ENCODE results near the gene HDAC4. TPM values are rescaled to one million over a fixed set of nuclear protein-coding genes. Genes with fewer than 3 reads are reported as not detected.

HDAC4 gene
- total and polyA plus RNA-seq, 4 donors, result 2.9 to 37.2 (median 4.4) TPM

DNA sequence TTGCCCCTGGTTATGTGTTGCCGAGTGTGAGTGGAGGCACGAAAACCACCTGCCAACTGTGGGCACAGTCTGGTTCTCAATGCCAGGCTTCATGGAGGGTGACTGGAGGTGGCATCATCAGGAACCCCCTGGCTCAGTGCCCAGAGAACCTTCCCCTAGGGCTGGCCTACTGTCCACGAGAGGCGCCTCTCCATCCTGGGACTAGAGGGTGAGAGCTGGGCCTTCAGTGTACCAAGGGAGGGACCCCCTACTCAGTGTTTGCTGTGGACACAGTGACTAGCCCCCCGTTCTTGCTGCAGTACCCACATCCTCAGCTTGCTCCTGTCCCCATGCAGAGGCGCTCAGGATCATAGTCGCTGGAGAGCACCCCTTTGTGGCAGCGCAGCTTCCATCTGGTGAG lies 202.6 kb downstream of the HDAC4 start:
- H3K9me3 ChIP-seq (ENCODE audit: control insufficient read depth in 4 of 4, low read length in 3 of 4), result no peaks in the 10 kb centered on the region
- no peak for DNase-seq (ENCODE audit: low spot score)
- no peak overlapping the region for H3K4me3 ChIP-seq (ENCODE audit: low read depth in 1 of 3, low read length in 3 of 3)
- TF ChIP-seq SP1 (IDR thresholded peaks at IDR 0.05) (no peak), HNF4A (conservative IDR thresholded peaks at IDR 0.05) (no peak), HNF4G (IDR thresholded peaks at IDR 0.05) (no peak), NR2F2 (IDR thresholded peaks at IDR 0.05) (no peak), REST (IDR thresholded peaks at IDR 0.05) (no peak), FOXA2 (IDR thresholded peaks at IDR 0.05) (no peak), YY1 (IDR thresholded peaks at IDR 0.05) (no peak), TAF1 (conservative IDR thresholded peaks at IDR 0.05) (no peak), GABPA (IDR thresholded peaks at IDR 0.05 in 1 of 2, conservative IDR thresholded peaks at IDR 0.05 in 1 of 2) (no peak), RAD21 (IDR thresholded peaks at IDR 0.05) (no peak), RXRA (IDR thresholded peaks at IDR 0.05) (no peak), MAX (IDR thresholded peaks at IDR 0.05) (no peak), EGR1 (IDR thresholded peaks at IDR 0.05; ENCODE audit: low read depth in 2 of 2) (no peak)
- TF ChIP-seq, protein P1, sequence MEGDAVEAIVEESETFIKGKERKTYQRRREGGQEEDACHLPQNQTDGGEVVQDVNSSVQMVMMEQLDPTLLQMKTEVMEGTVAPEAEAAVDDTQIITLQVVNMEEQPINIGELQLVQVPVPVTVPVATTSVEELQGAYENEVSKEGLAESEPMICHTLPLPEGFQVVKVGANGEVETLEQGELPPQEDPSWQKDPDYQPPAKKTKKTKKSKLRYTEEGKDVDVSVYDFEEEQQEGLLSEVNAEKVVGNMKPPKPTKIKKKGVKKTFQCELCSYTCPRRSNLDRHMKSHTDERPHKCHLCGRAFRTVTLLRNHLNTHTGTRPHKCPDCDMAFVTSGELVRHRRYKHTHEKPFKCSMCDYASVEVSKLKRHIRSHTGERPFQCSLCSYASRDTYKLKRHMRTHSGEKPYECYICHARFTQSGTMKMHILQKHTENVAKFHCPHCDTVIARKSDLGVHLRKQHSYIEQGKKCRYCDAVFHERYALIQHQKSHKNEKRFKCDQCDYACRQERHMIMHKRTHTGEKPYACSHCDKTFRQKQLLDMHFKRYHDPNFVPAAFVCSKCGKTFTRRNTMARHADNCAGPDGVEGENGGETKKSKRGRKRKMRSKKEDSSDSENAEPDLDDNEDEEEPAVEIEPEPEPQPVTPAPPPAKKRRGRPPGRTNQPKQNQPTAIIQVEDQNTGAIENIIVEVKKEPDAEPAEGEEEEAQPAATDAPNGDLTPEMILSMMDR (IDR thresholded peaks at IDR 0.05; ENCODE audit: low read depth, low read length, missing input control), result no peak
- TF ChIP-seq, protein P2, sequence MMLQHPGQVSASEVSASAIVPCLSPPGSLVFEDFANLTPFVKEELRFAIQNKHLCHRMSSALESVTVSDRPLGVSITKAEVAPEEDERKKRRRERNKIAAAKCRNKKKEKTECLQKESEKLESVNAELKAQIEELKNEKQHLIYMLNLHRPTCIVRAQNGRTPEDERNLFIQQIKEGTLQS (IDR thresholded peaks at IDR 0.05), result no peak
- TF ChIP-seq, protein P3, sequence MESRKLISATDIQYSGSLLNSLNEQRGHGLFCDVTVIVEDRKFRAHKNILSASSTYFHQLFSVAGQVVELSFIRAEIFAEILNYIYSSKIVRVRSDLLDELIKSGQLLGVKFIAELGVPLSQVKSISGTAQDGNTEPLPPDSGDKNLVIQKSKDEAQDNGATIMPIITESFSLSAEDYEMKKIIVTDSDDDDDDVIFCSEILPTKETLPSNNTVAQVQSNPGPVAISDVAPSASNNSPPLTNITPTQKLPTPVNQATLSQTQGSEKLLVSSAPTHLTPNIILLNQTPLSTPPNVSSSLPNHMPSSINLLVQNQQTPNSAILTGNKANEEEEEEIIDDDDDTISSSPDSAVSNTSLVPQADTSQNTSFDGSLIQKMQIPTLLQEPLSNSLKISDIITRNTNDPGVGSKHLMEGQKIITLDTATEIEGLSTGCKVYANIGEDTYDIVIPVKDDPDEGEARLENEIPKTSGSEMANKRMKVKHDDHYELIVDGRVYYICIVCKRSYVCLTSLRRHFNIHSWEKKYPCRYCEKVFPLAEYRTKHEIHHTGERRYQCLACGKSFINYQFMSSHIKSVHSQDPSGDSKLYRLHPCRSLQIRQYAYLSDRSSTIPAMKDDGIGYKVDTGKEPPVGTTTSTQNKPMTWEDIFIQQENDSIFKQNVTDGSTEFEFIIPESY (IDR thresholded peaks at IDR 0.05), result no peak
- no peak overlapping the region for H3K27ac ChIP-seq (ENCODE audit: low read depth in 1 of 2, low read length in 2 of 2)
- no peak overlapping the region for H3K9ac ChIP-seq (ENCODE audit: low read depth in 1 of 2, low read length in 2 of 2)
- H3K4me1 ChIP-seq (ENCODE audit: control insufficient read depth in 4 of 4, insufficient read depth in 4 of 4, low read length in 3 of 4), result no peaks in the 10 kb centered on the region
- peaks cover 0 to 14% (median 0%) of the 10 kb centered on the region in 4 donors for H3K36me3 ChIP-seq (ENCODE audit: control insufficient read depth in 4 of 4, insufficient read depth in 3 of 4, low read depth in 1 of 4, low read length in 3 of 4)
- 88% methylated on average over 8 of the region's 8 CpGs for WGBS
- H3K27me3 ChIP-seq (ENCODE audit: control insufficient read depth in 4 of 4, insufficient read depth in 4 of 4, low read length in 3 of 4), result no peaks in the 10 kb centered on the region

- Histone ChIP-seq H3K36me3 (ENCODE audit: control insufficient read depth in 4 of 4, insufficient read depth in 3 of 4, low read depth in 1 of 4, low read length in 3 of 4) (peaks cover 0 to 14% (median 0%) of the 10 kb centered on the region in 4 donors), H3K4me1 (ENCODE audit: control insufficient read depth in 4 of 4, insufficient read depth in 4 of 4, low read length in 3 of 4) (no peaks in the 10 kb centered on the region), H3K9ac (ENCODE audit: low read depth in 1 of 2, low read length in 2 of 2) (no peak overlapping the region), H3K27me3 (ENCODE audit: control insufficient read depth in 4 of 4, insufficient read depth in 4 of 4, low read length in 3 of 4) (no peaks in the 10 kb centered on the region), H3K9me3 (ENCODE audit: control insufficient read depth in 4 of 4, low read length in 3 of 4) (no peaks in the 10 kb centered on the region), H3K27ac (ENCODE audit: low read depth in 1 of 2, low read length in 2 of 2) (no peak overlapping the region), H3K4me3 (ENCODE audit: low read depth in 1 of 3, low read length in 3 of 3) (no peak overlapping the region)
- WGBS, result 97% methylated on average over 19 of the region's 19 CpGs
- no peak for DNase-seq (ENCODE audit: low spot score)
- TF ChIP-seq RAD21 (IDR thresholded peaks at IDR 0.05) (no peak), GABPA (IDR thresholded peaks at IDR 0.05 in 1 of 2, conservative IDR thresholded peaks at IDR 0.05 in 1 of 2) (no peak), YY1 (IDR thresholded peaks at IDR 0.05) (no peak), FOXA2 (IDR thresholded peaks at IDR 0.05) (no peak), HNF4A (conservative IDR thresholded peaks at IDR 0.05) (no peak), JUND (IDR thresholded peaks at IDR 0.05) (no peak), TAF1 (conservative IDR thresholded peaks at IDR 0.05) (no peak), RXRA (IDR thresholded peaks at IDR 0.05) (no peak), EGR1 (IDR thresholded peaks at IDR 0.05; ENCODE audit: low read depth in 2 of 2) (no peak), NR2F2 (IDR thresholded peaks at IDR 0.05) (no peak), MAX (IDR thresholded peaks at IDR 0.05) (no peak), SP1 (IDR thresholded peaks at IDR 0.05) (no peak)
- TF ChIP-seq, protein P3 (IDR thresholded peaks at IDR 0.05), result no peak
- TF ChIP-seq, protein P2 (IDR thresholded peaks at IDR 0.05), result no peak
Measured at GRCh38 chr2:239197146-239197545, 203.7 kb downstream of the HDAC4 start.
